HepG2 (cell line): ENCODE results near the gene ARFGAP1. TPM values are rescaled to one million over a fixed set of nuclear protein-coding genes. Genes with fewer than 3 reads are reported as not detected.

Experiments
- ATAC-seq: fragments of 200-7000 bp; cut with Tn5 transposase; 3 replicates; pipeline ENCODE4 v1.9.1; 2020; ENCODE audit warnings: mild to moderate bottlenecking, moderate library complexity
- BruUV-seq: library from RNA; stranded (reverse); fragments of 400-500 nt; replicated peaks from 2 replicates; lab custom pipeline; 2021; lab: Mats Ljungman, UMichigan
- CTCF ChIA-PET: fragments of 300-600 bp; formaldehyde crosslinking; extraction: SDS; loops from one replicate; lab custom pipeline; 2021; ENCODE audit warnings: low total read pairs, inconsistent platforms, low intra/inter-chr PET ratio; lab: Yijun Ruan, JAX
- POLR2A ChIA-PET: fragments of 350-600 bp; sonication (Branson Sonifier 250); formaldehyde crosslinking; loops from one replicate; lab custom pipeline; 2020; ENCODE audit warnings: antibody characterized with exemption, inconsistent platforms; lab: Yijun Ruan, JAX
- DNase-seq: peaks from one replicate; pipeline ENCODE4 v3.0.0-alpha.2; 2015; ENCODE audit warnings: low spot score
- FAIRE-seq: peaks from 3 replicates; lab custom pipeline; 2011; peaks lifted over from hg19 to GRCh38; lab: Jason Lieb, UNC
- H2AFZ ChIP-seq: one replicate; pipeline ENCODE4 v1.6.1; 2011; ENCODE audit warnings: low read length, inconsistent platforms
- H3K27ac ChIP-seq: fragments of 300-600 bp; 3 replicates; pipeline ENCODE4 v1.8.0; 2011; ENCODE audit warnings: mixed run types, mild to moderate bottlenecking, mixed read lengths, low read length, inconsistent platforms; ENCODE audit not compliant: insufficient read depth; ENCODE audit errors: extremely low read length
- H3K27me3 ChIP-seq, 2 experiments: fragments of 200-600 bp in 1 of 2; 2 replicates in 1 of 2; 3 replicates in 1 of 2; pipeline versions ENCODE4 v1.6.0 to v1.8.0; 2011; ENCODE audit warnings: low read length in 2 of 2, mild to moderate bottlenecking in 2 of 2, moderate library complexity in 2 of 2, inconsistent platforms in 1 of 2; ENCODE audit not compliant: insufficient read depth in 2 of 2, control insufficient read depth in 1 of 2
- H3K36me3 ChIP-seq, 2 experiments: fragments of 200-600 bp in 1 of 2; replicated peaks in 1 of 2; 2 replicates in 1 of 2; 3 replicates in 1 of 2; pipeline versions ENCODE4 v1.5.1 to v1.8.0; 2011; ENCODE audit warnings: low read length in 2 of 2, inconsistent platforms in 1 of 2; ENCODE audit not compliant: insufficient read depth in 2 of 2, control insufficient read depth in 1 of 2
- H3K4me1 ChIP-seq: 2 replicates; pipeline ENCODE4 v1.5.1; 2012; ENCODE audit warnings: low read length, inconsistent platforms; ENCODE audit not compliant: insufficient read depth
- H3K4me2 ChIP-seq: 2 replicates; pipeline ENCODE4 v1.6.0; 2011; ENCODE audit warnings: low read depth, low read length, inconsistent platforms
- H3K4me3 ChIP-seq, 3 experiments: fragments of 200-600 bp in 1 of 3; sonication (generic), shearing (Covaris generic) in 1 of 3; replicated peaks in 1 of 3; 2 replicates each; pipeline ENCODE4 v1.5.1; 2011 to 2016; ENCODE audit warnings: low read length in 3 of 3, inconsistent platforms in 2 of 3, low read depth in 2 of 3, mild to moderate bottlenecking in 2 of 3, control low read depth in 1 of 3, mixed read lengths in 1 of 3; ENCODE audit not compliant: insufficient read depth in 1 of 3
- H3K79me2 ChIP-seq: one replicate; pipeline ENCODE4 v1.6.1; 2011; ENCODE audit warnings: low read length, inconsistent platforms; ENCODE audit not compliant: insufficient read depth
- H3K9ac ChIP-seq: 2 replicates; pipeline ENCODE4 v1.6.0; 2011; ENCODE audit warnings: mild to moderate bottlenecking, low read depth, low read length, inconsistent platforms; ENCODE audit not compliant: insufficient read depth
- H3K9me3 ChIP-seq: 2 replicates; pipeline ENCODE4 v1.5.1; 2012; ENCODE audit warnings: mild to moderate bottlenecking, low read length
- H4K20me1 ChIP-seq: 2 replicates; pipeline ENCODE4 v1.6.0; 2011; ENCODE audit warnings: inconsistent platforms, mild to moderate bottlenecking, low read length, moderate library complexity; ENCODE audit not compliant: insufficient read depth
- AHR ChIP-seq: IDR thresholded peaks from 2 replicates; pipeline ENCODE4 v1.6.1; 2018; ENCODE audit warnings: missing genetic modification reagents, missing compliant biosample characterization
- BCL3 ChIP-seq: sonication (generic); formaldehyde crosslinking; IDR thresholded peaks from 2 replicates; pipeline ENCODE4 v1.5.1; 2020; ENCODE audit warnings: mild to moderate bottlenecking, missing genetic modification reagents, moderate library complexity
- EED ChIP-seq: sonication (generic); formaldehyde crosslinking; IDR thresholded peaks from 2 replicates; pipeline ENCODE4 v1.5.0; 2020; ENCODE audit warnings: mild to moderate bottlenecking, missing genetic modification reagents
- JDP2 ChIP-seq: sonication (generic); formaldehyde crosslinking; IDR thresholded peaks from 2 replicates; pipeline ENCODE4 v1.8.1; 2022; ENCODE audit warnings: missing genetic modification reagents, borderline replicate concordance
- MAX ChIP-seq: IDR thresholded peaks from 2 replicates; pipeline ENCODE4 v1.6.1; 2012; ENCODE audit warnings: inconsistent platforms
- NRL ChIP-seq: sonication (generic); formaldehyde crosslinking; IDR thresholded peaks from 2 replicates; pipeline ENCODE4 v1.5.0; 2020; ENCODE audit warnings: missing genetic modification reagents, mild to moderate bottlenecking, moderate library complexity, borderline replicate concordance
- PCBP1 ChIP-seq: fragments of 200-400 bp; formaldehyde crosslinking; IDR thresholded peaks from 2 replicates; pipeline ENCODE4 v1.6.1; 2017; ENCODE audit warnings: mild to moderate bottlenecking, low read depth, low read length, borderline replicate concordance
- ZNF232 ChIP-seq: sonication (generic); formaldehyde crosslinking; IDR thresholded peaks from 2 replicates; pipeline ENCODE4 v1.4.0; 2020; ENCODE audit warnings: missing genetic modification reagents, borderline replicate concordance
- ZNF510 ChIP-seq: sonication (generic); formaldehyde crosslinking; IDR thresholded peaks from 2 replicates; pipeline ENCODE4 v1.4.0; 2020; ENCODE audit warnings: low read depth, mild to moderate bottlenecking, missing genetic modification reagents
- WGBS: methylation state at CpG from one replicate; pipeline ENCODE4 v1.1.6; 2017; ENCODE audit warnings: low lambda C conversion rate; 5-methylcytosine and 5-hydroxymethylcytosine counted together
- in situ Hi-C: cut with HindIII; loops from 2 replicates; pipeline ENCODE4 v1.10.0; 2017; ENCODE audit warnings: low pct_unique_long_range_greater_than_20kb; ENCODE audit not compliant: extremely low pct_ligation_motif_present
- intact Hi-C: fragments of 100-400 bp; cut with micrococcal nuclease; formaldehyde crosslinking; loops from one replicate; pipeline ENCODE4 v1.10.0; 2022; ENCODE audit not compliant: unreplicated experiment
- polyA plus RNA-seq, 8 experiments: library from polyadenylated mRNA; depleted of rRNA in 3 of 8; stranded (reverse) in 7 of 8; unstranded in 1 of 8; fragments of >200 nt; fragmentation: Illumina TruSeq in 4 of 8; extraction: Trizol in 4 of 8; gene quantifications; 2 replicates each; pipeline versions ENCODE4 v1.2.1 to v1.2.3, GENCODE V29; 2011 to 2016; ENCODE audit warnings: low read depth in 4 of 8, missing spikeins in 1 of 8, mixed read lengths in 1 of 8; ENCODE audit not compliant: insufficient read depth in 1 of 8
- total RNA-seq, 5 experiments: library from RNA; depleted of rRNA; stranded (reverse); fragments of >200 nt; fragmentation: Illumina TruSeq; extraction: Trizol; gene quantifications; 2 replicates each; pipeline ENCODE4 v1.2.3, GENCODE V29; 2016; ENCODE audit warnings: low read depth in 1 of 5
- TF ChIP-seq, protein P1 (sequence below): sonication (generic); formaldehyde crosslinking; IDR thresholded peaks from 2 replicates; pipeline ENCODE4 v1.8.0; 2022; ENCODE audit warnings: mild to moderate bottlenecking, missing genetic modification reagents, moderate library complexity
- TF ChIP-seq, protein P2 (sequence below): sonication (generic); formaldehyde crosslinking; IDR thresholded peaks from 2 replicates; pipeline ENCODE4 v1.5.0; 2020; ENCODE audit warnings: mild to moderate bottlenecking, missing genetic modification reagents, moderate library complexity

ARFGAP1 gene
- total and polyA plus RNA-seq, 2 of the 13 experiments (the other 11 are each of a cell fraction or from before 2014, with no cell fraction given), result 132 TPM

DNA sequence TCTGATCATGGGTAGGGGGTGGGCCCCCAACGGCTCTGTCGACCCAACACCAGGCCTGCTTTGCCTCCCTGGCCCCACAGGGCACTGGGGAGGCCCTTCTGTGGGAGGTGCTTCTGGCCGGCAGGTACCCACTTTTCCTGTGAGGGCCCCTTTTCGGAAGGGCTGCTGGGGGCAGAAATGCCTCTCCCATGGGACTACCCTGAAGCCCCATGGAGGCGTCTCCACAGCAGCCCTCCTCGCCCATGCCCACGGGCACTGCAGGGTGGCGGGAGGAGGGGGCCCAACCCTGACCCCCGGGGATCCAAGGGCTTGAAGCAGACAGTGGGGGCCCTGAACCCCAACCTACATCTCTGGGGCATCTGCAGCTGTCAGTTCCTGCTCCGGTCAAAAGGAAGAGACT lies 34.6 kb upstream of the ARFGAP1 start:
- DNase-seq, result no peak
- ATAC-seq, result no peak
- in situ Hi-C loops, result no loop called here
- 20% methylated on average over 4 of the region's 10 CpGs for WGBS
- H3K9ac ChIP-seq, result no peak overlapping the region
- no peak overlapping the region for H3K4me3 ChIP-seq
- no peaks in the 10 kb centered on the region for H3K36me3 ChIP-seq
- H3K27me3 ChIP-seq, result peaks cover 17 to 67% of the 10 kb centered on the region in 2 experiments; a peak in 4 of 5 replicates
- H3K9me3 ChIP-seq, result no peaks in the 10 kb centered on the region
- peaks cover 41% of the 10 kb centered on the region for H3K4me1 ChIP-seq
- H3K27ac ChIP-seq, result no peak overlapping the region
- no peak overlapping the region; the same call in 1 of the 2 replicates for H3K4me2 ChIP-seq
- intact Hi-C loops, result no loop called here
- BruUV-seq, result no TSS peak
- FAIRE-seq, result no peak
- ChIA-PET POLR2A (no interaction called here), CTCF (no interaction called here)
- no peaks in the 10 kb centered on the region; the same call in 1 of the 2 replicates for H4K20me1 ChIP-seq
- no peaks in the 10 kb centered on the region for H3K79me2 ChIP-seq
- H2AFZ ChIP-seq, result no peak overlapping the region
- TF ChIP-seq JDP2 (CRISPR knock-in tag), result no peak
- TF ChIP-seq PCBP1, result 0 out of 2 replicates have a peak, but pooled peaks have one; percentile 19
- TF ChIP-seq ZNF510 (CRISPR knock-in tag), result no peak
- 0 out of 2 replicates have a peak, but pooled peaks have one; percentile 5 for TF ChIP-seq NRL (CRISPR knock-in tag)

- Histone ChIP-seq H3K4me2 (peak overlapping the region; percentile 23; the same call in 1 of the 2 replicates), H4K20me1 (no peaks in the 10 kb centered on the region; the same call in 1 of the 2 replicates), H3K4me3 (no peak overlapping the region), H3K4me1 (peaks cover 41% of the 10 kb centered on the region), H3K27me3 (peaks cover 19 to 67% of the 10 kb centered on the region in 2 experiments), H3K36me3 (no peaks in the 10 kb centered on the region), H2AFZ (no peak overlapping the region), H3K27ac (no peak overlapping the region), H3K79me2 (no peaks in the 10 kb centered on the region), H3K9ac (no peak overlapping the region), H3K9me3 (no peaks in the 10 kb centered on the region)
- ATAC-seq (peak; percentile 10; the same call in 1 of the 3 replicates), FAIRE-seq (no peak), DNase-seq (no peak)
- WGBS, result 22% methylated on average over 10 of the region's 16 CpGs
- ChIA-PET CTCF (no interaction called here), POLR2A (no interaction called here)
- in situ Hi-C loops, result no loop called here
- intact Hi-C loops, result no loop called here
- BruUV-seq, result no TSS peak
- TF ChIP-seq BCL3 (no peak), EED (no peak), MAX (peak; percentile 26; the same call in 1 of the 2 replicates), AHR (CRISPR knock-in tag) (peak; percentile 24; the same call in 1 of the 2 replicates), ZNF232 (no peak)
- TF ChIP-seq, protein P1, sequence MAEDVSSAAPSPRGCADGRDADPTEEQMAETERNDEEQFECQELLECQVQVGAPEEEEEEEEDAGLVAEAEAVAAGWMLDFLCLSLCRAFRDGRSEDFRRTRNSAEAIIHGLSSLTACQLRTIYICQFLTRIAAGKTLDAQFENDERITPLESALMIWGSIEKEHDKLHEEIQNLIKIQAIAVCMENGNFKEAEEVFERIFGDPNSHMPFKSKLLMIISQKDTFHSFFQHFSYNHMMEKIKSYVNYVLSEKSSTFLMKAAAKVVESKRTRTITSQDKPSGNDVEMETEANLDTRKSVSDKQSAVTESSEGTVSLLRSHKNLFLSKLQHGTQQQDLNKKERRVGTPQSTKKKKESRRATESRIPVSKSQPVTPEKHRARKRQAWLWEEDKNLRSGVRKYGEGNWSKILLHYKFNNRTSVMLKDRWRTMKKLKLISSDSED (CRISPR knock-in tag), result no peak
- TF ChIP-seq, protein P2, sequence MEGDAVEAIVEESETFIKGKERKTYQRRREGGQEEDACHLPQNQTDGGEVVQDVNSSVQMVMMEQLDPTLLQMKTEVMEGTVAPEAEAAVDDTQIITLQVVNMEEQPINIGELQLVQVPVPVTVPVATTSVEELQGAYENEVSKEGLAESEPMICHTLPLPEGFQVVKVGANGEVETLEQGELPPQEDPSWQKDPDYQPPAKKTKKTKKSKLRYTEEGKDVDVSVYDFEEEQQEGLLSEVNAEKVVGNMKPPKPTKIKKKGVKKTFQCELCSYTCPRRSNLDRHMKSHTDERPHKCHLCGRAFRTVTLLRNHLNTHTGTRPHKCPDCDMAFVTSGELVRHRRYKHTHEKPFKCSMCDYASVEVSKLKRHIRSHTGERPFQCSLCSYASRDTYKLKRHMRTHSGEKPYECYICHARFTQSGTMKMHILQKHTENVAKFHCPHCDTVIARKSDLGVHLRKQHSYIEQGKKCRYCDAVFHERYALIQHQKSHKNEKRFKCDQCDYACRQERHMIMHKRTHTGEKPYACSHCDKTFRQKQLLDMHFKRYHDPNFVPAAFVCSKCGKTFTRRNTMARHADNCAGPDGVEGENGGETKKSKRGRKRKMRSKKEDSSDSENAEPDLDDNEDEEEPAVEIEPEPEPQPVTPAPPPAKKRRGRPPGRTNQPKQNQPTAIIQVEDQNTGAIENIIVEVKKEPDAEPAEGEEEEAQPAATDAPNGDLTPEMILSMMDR, result peak; percentile 79
These were observed 34.0 kb upstream of the ARFGAP1 start for GRCh38 chr20:63238514-63239125.
